Caki2 (cell line): Measurements from ENCODE around the gene MSI1. TPM values are rescaled to one million over a fixed set of nuclear protein-coding genes. Genes with fewer than 3 reads are reported as not detected.

Experiments
- total RNA-seq: library from RNA; depleted of rRNA; stranded (reverse); fragments of >200 nt; shearing (Covaris generic); gene quantifications from 2 replicates; pipeline ENCODE4 v1.2.3, GENCODE V29; 2014; ENCODE audit warnings: low replicate concordance; rRNA removed

The MSI1 gene
- total RNA-seq, 1 experiment from 2014 or later = not detected

Other genes with a start within 250 kb of the MSI1 start
- gene GCN1, start 174.4 kb downstream of the MSI1 start, total RNA-seq = 44.3 and 51.5 TPM in 2 replicates
- 5,858 and 6,047 TPM in 2 replicates for gene RPLP0, start 168.1 kb downstream of the MSI1 start, total RNA-seq
- 8.2 and 28.8 TPM in 2 replicates for gene PXN, start 103.4 kb downstream of the MSI1 start, total RNA-seq
- gene RNU4-2, start 77.3 kb downstream of the MSI1 start, total RNA-seq = not detected in 2 replicates
- not detected in 2 replicates for gene RNU4-1, start 75.9 kb downstream of the MSI1 start, total RNA-seq
- gene SIRT4, start 66.8 kb downstream of the MSI1 start, total RNA-seq = 0.61 TPM in 1 of 2 replicates, not detected in the other
- not detected in 2 replicates for gene PLA2G1B, start 41.4 kb downstream of the MSI1 start, total RNA-seq
- gene COX6A1, start 68.9 kb upstream of the MSI1 start, total RNA-seq = 793 and 854 TPM in 2 replicates
- 75.7 and 92.8 TPM in 2 replicates for gene TRIAP1, start 77.2 kb upstream of the MSI1 start, total RNA-seq
- gene GATC, start 77.3 kb upstream of the MSI1 start, total RNA-seq = 24.9 and 36.8 TPM in 2 replicates
- gene SRSF9, start 100.6 kb upstream of the MSI1 start, total RNA-seq = 336 and 419 TPM in 2 replicates
- 551 and 600 TPM in 2 replicates for gene DYNLL1, start 126.9 kb upstream of the MSI1 start, total RNA-seq
- 19.3 and 35.9 TPM in 2 replicates for gene COQ5, start 160.0 kb upstream of the MSI1 start, total RNA-seq
- 59.8 and 79.9 TPM in 2 replicates for gene RNF10, start 165.2 kb upstream of the MSI1 start, total RNA-seq
- 68.5 and 78.9 TPM in 2 replicates for gene POP5, start 212.2 kb upstream of the MSI1 start, total RNA-seq